Neural progenitor cell (in vitro differentiated cells): ENCODE measurements around the gene FTSJ3.

Source experiments
- EZH2phosphoT487 ChIP-seq: fragments of 200-600 bp; sonication (generic); IDR thresholded peaks from 2 replicates; pipeline ENCODE4 v1.6.1; 2017; ENCODE audit warnings: antibody characterized with exemption
- TF ChIP-seq, protein P1 (sequence below): fragments of 200-600 bp; sonication (generic); IDR thresholded peaks from 2 replicates; pipeline ENCODE4 v1.5.1; 2017; ENCODE audit warnings: antibody characterized with exemption, mild to moderate bottlenecking

- TF ChIP-seq, protein P1, sequence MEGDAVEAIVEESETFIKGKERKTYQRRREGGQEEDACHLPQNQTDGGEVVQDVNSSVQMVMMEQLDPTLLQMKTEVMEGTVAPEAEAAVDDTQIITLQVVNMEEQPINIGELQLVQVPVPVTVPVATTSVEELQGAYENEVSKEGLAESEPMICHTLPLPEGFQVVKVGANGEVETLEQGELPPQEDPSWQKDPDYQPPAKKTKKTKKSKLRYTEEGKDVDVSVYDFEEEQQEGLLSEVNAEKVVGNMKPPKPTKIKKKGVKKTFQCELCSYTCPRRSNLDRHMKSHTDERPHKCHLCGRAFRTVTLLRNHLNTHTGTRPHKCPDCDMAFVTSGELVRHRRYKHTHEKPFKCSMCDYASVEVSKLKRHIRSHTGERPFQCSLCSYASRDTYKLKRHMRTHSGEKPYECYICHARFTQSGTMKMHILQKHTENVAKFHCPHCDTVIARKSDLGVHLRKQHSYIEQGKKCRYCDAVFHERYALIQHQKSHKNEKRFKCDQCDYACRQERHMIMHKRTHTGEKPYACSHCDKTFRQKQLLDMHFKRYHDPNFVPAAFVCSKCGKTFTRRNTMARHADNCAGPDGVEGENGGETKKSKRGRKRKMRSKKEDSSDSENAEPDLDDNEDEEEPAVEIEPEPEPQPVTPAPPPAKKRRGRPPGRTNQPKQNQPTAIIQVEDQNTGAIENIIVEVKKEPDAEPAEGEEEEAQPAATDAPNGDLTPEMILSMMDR = no peak
- TF ChIP-seq EZH2phosphoT487 = no peak
These were observed 16.6 kb upstream of the FTSJ3 start for GRCh38 chr17:63843910-63844677.
